Effector memory CD8-positive, alpha-beta T cell (primary cell): ENCODE data around the gene ARHGEF28.

Experiments
- ATAC-seq: fragments of 150-1000 bp; cut with Tn5 transposase; replicated peaks from 2 replicates; pipeline ENCODE4 v1.10.0; 2021; ENCODE audit warnings: mild to moderate bottlenecking, moderate library complexity
- DNase-seq, 3 experiments: peaks; one replicate each; pipeline ENCODE4 v3.0.0; 2021
- H3K27ac Mint-ChIP-seq, 2 donors: one replicate each; pipeline ENCODE4 v1.8.0; 2022; ENCODE audit warnings: mild to moderate bottlenecking in 2 of 2, mixed read lengths in 2 of 2, moderate library complexity in 2 of 2
- H3K27me3 Mint-ChIP-seq, 2 donors: one replicate each; pipeline ENCODE4 v1.8.0; 2022; ENCODE audit warnings: mixed read lengths in 2 of 2
- H3K36me3 Mint-ChIP-seq: one replicate; pipeline ENCODE4 v1.8.0; 2022; ENCODE audit warnings: mild to moderate bottlenecking, moderate library complexity, mixed read lengths; ENCODE audit not compliant: insufficient read depth
- H3K4me1 Mint-ChIP-seq, 2 donors: one replicate each; pipeline ENCODE4 v1.8.0; 2022; ENCODE audit warnings: low read depth in 2 of 2, mixed read lengths in 2 of 2
- H3K4me3 Mint-ChIP-seq, 2 donors: one replicate each; pipeline ENCODE4 v1.8.0; 2022; ENCODE audit warnings: mild to moderate bottlenecking in 2 of 2, mixed read lengths in 2 of 2, moderate library complexity in 2 of 2
- H3K9me3 Mint-ChIP-seq, 2 donors: one replicate each; pipeline ENCODE4 v1.8.0; 2022; ENCODE audit warnings: mixed read lengths in 2 of 2

Gene ARHGEF28

GRCh38 chr5:73808911-73809310, 182.9 kb downstream of the ARHGEF28 start:
- Mint-ChIP-seq H3K36me3 (no peaks in the 10 kb centered on the region), H3K9me3 (no peaks in the 10 kb centered on the region), H3K4me3 (no peak overlapping the region), H3K27ac (no peak overlapping the region), H3K27me3 (peaks cover 7 to 22% of the 10 kb centered on the region in 2 donors), H3K4me1 (no peaks in the 10 kb centered on the region)
- DNase-seq (no peak), ATAC-seq (no peak)

GRCh38 chr5:73810429-73810828, 184.4 kb downstream of the ARHGEF28 start:
- Mint-ChIP-seq H3K27ac (no peak overlapping the region), H3K9me3 (no peaks in the 10 kb centered on the region), H3K36me3 (no peaks in the 10 kb centered on the region), H3K4me3 (no peak overlapping the region), H3K4me1 (no peaks in the 10 kb centered on the region), H3K27me3 (peaks cover 7 to 26% of the 10 kb centered on the region in 2 donors)
- ATAC-seq = no peak
- DNase-seq = no peak

DNA sequence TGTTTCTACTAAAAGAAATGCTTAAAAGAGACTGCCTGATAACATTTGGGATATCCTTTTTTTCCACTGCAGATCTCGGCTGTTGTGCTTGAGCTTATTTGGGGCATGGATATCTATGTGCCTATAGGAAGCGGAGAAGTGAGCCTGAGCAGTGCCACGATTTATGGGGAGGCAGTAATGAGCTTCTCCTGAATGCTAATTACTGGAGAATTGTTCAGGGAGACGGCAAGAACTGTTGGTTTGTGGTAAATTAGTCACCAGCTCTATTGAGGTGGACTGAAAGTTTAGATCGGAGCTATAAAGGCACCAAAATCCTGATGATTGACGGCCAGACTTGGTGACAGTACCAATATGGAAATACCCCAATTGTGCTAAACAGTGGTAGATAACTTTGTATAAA, 186.5 kb downstream of the ARHGEF28 start:
- DNase-seq = no peak
- Mint-ChIP-seq H3K27ac (no peak overlapping the region), H3K36me3 (no peaks in the 10 kb centered on the region), H3K9me3 (no peaks in the 10 kb centered on the region), H3K4me3 (no peak overlapping the region), H3K27me3 (peaks cover 7 to 32% of the 10 kb centered on the region in 2 donors), H3K4me1 (no peaks in the 10 kb centered on the region)
- no peak for ATAC-seq

DNA sequence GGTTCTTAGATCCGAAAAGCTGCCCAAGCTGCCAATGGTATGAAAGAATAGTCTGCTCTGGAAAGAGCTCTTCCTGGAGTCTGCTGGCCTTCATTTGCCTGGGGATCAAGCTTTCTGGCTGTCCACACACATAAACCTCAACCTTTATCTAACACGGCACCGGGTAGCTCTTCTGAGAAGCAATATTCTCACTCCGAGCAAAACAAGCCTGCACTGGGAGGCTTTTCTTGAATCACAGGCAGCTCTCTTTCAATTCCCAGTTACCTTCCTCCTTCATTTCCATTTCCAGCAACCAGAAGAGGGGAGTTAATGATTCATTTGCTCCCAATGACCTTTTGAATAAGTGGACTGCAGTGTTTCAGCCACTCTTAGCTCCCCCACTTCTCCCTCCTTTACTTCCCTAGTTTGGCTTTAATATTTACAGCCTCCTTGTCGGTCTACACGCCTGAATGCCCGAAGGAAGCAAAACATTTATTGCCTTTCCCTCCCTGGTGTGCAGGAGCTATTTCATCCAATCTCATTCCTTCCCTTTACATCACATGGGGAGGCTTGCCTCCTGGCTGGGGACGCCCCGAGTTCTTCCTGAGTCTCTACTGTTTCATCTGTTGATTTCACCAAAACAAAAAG, 187.1 kb downstream of the ARHGEF28 start:
- Mint-ChIP-seq H3K27me3 (peaks cover 7 to 32% of the 10 kb centered on the region in 2 donors), H3K4me3 (no peak overlapping the region), H3K36me3 (no peaks in the 10 kb centered on the region), H3K27ac (no peak overlapping the region), H3K4me1 (no peaks in the 10 kb centered on the region), H3K9me3 (no peaks in the 10 kb centered on the region)
- ATAC-seq = no peak
- DNase-seq = no peak

- Mint-ChIP-seq H3K4me3 (no peak overlapping the region), H3K4me1 (no peaks in the 10 kb centered on the region), H3K9me3 (no peaks in the 10 kb centered on the region), H3K27ac (no peak overlapping the region), H3K27me3 (peaks cover 7 to 32% of the 10 kb centered on the region in 2 donors), H3K36me3 (no peaks in the 10 kb centered on the region)
- DNase-seq (no peak), ATAC-seq (no peak)
Measured at GRCh38 chr5:73814233-73814846, 188.3 kb downstream of the ARHGEF28 start.

- Mint-ChIP-seq H3K36me3 (no peaks in the 10 kb centered on the region), H3K27ac (no peak overlapping the region), H3K4me1 (no peaks in the 10 kb centered on the region), H3K4me3 (no peak overlapping the region), H3K27me3 (peaks cover 9 to 35% of the 10 kb centered on the region in 2 donors), H3K9me3 (no peaks in the 10 kb centered on the region)
- ATAC-seq = no peak
- no peak for DNase-seq
Measured at GRCh38 chr5:73815631-73816030, 189.6 kb downstream of the ARHGEF28 start.

DNA sequence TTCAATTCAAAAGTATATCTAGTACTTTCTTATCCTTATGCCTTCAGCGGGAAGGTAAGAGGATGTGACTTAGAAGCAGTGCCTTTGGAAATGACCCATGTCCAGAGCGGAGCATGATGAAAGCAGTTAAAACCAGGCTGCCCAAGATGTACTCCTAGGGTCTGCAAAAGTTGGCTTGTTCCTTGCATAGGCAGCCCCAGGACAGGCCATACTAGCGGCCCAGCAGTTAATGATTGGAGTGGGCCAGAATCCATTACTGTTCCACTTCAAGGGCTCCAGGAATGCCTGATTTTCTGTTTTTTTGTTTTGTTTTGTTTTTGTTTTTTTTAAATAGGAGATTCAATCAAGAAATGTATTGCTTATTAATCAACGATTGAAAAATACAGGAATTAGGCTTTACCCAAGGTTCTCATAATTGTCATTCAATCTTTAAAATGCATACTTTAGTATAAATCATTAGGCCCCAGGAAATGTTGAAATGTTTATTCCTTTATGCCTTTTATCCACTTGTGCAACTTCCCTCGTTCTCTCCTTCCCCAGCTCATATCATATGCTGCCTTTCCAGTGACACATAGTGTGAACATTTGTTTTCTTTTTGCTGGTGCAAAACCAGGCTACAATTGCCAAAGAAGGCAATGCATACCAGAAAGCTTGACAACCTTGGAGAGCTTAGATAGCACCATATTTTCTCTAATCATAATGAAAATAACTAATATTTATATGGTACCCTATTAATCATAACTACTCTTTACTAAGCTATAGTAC, 190.8 kb downstream of the ARHGEF28 start:
- Mint-ChIP-seq H3K27me3 (peaks cover 12 to 40% of the 10 kb centered on the region in 2 donors), H3K9me3 (no peaks in the 10 kb centered on the region), H3K36me3 (no peaks in the 10 kb centered on the region), H3K4me3 (no peak overlapping the region), H3K27ac (no peak overlapping the region), H3K4me1 (no peaks in the 10 kb centered on the region)
- DNase-seq = no peak
- ATAC-seq = no peak

DNA sequence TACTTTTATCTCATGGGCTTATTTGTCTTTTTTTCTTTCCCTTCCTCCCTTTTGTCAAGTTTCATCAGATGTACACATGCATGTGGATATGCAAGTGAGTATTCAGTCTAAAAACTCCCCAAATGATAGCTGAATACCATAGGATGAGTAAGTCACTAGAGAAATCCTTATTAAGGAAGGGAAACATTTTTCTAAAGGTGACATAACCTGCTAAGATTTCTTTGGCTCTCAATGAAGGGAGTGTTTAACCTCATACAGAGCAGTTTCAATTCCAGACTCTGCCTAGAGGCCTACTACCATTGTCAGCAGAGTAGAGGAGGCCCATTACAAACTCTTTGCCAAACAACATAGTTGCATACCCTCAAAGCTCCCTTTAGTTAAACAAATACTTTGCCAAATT, 192.4 kb downstream of the ARHGEF28 start:
- Mint-ChIP-seq H3K27me3 (peaks cover 9 to 26% of the 10 kb centered on the region in 2 donors), H3K9me3 (no peaks in the 10 kb centered on the region), H3K4me3 (no peak overlapping the region), H3K27ac (no peak overlapping the region), H3K4me1 (no peaks in the 10 kb centered on the region), H3K36me3 (no peaks in the 10 kb centered on the region)
- DNase-seq (no peak), ATAC-seq (no peak)

GRCh38 chr5:73820326-73820725, 194.3 kb downstream of the ARHGEF28 start:
- no peak for DNase-seq
- Mint-ChIP-seq H3K27me3 (peaks cover 5 to 16% of the 10 kb centered on the region in 2 donors), H3K4me3 (no peak overlapping the region), H3K9me3 (no peaks in the 10 kb centered on the region), H3K27ac (no peak overlapping the region), H3K36me3 (no peaks in the 10 kb centered on the region), H3K4me1 (no peaks in the 10 kb centered on the region)
- no peak for ATAC-seq

- Mint-ChIP-seq H3K9me3 (no peaks in the 10 kb centered on the region), H3K27ac (no peak overlapping the region), H3K36me3 (no peaks in the 10 kb centered on the region), H3K27me3 (peaks cover 5 to 10% of the 10 kb centered on the region in 2 donors), H3K4me3 (no peak overlapping the region), H3K4me1 (no peaks in the 10 kb centered on the region)
- DNase-seq (no peak), ATAC-seq (no peak)
Measured at GRCh38 chr5:73821003-73821402, 195.0 kb downstream of the ARHGEF28 start.

DNA sequence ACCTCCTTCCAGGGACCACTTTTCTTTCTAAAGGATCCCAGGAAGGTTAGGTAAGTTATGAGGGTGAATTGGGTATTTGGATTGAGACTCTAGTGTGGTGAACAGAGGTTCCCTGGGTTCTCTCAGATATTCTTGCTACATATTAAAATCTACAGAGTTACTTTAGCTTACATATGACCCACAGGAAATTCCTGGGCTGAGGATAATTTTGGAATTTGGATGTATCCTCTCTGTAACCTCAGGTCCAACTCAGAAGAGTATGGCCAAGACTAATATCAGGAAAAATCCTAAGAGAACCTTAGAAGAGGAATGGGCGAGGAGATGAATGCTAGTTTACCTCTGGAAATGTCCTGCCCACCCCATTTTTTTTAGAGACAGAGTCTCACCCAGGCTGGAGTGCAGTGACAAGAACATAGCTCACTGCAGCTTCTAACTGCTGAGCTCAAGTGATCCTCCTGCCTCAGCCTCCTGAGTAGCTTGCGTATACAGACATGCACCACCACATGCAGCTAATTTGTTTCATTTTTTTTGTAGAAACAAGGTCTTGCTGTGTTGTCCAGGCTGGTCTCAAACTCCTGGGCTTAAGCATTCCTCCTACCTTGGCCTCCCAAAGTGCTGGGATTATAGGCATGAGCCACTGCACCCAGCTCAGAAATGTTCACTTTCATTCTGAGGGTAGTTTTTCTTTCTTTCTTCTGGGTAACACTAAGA, 196.4 kb downstream of the ARHGEF28 start:
- H3K9me3 Mint-ChIP-seq = no peaks in the 10 kb centered on the region
- no peaks in the 10 kb centered on the region for H3K4me1 Mint-ChIP-seq
- no peak for DNase-seq
- no peak for ATAC-seq
- no peak overlapping the region for H3K27ac Mint-ChIP-seq
- H3K36me3 Mint-ChIP-seq = no peaks in the 10 kb centered on the region
- H3K4me3 Mint-ChIP-seq = no peak overlapping the region
- peaks cover 5 to 10% of the 10 kb centered on the region in 2 donors for H3K27me3 Mint-ChIP-seq

DNA sequence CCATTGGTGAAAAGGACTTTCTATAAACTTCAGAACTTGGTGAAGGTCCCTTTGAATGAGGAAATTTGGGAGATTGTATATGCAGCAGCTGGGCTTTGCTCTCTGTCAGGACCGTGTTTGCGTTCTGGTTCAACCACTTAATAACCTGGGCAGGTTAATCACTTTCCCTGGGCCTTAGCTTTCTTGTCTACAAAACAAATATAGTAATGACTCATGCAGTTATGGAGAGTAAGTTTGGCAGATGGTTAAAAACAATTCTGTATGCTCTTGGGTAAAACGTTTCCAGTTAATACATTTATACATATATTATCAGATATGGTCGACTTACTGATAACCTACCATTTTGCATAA, 197.0 kb downstream of the ARHGEF28 start:
- no peaks in the 10 kb centered on the region for H3K9me3 Mint-ChIP-seq
- H3K36me3 Mint-ChIP-seq = no peaks in the 10 kb centered on the region
- H3K4me3 Mint-ChIP-seq = no peak overlapping the region
- ATAC-seq = no peak
- H3K27me3 Mint-ChIP-seq = peaks cover 5 to 10% of the 10 kb centered on the region in 2 donors
- H3K4me1 Mint-ChIP-seq = no peaks in the 10 kb centered on the region
- no peak for DNase-seq
- H3K27ac Mint-ChIP-seq = no peak overlapping the region

- Mint-ChIP-seq H3K36me3 (no peaks in the 10 kb centered on the region), H3K4me3 (no peak overlapping the region), H3K9me3 (no peaks in the 10 kb centered on the region), H3K27me3 (peaks cover 5 to 10% of the 10 kb centered on the region in 2 donors), H3K4me1 (no peaks in the 10 kb centered on the region), H3K27ac (no peak overlapping the region)
- ATAC-seq (no peak), DNase-seq (no peak)
Measured at GRCh38 chr5:73823508-73823925, 197.5 kb downstream of the ARHGEF28 start.
